Right lobe of liver (tissue), 6 donors: ENCODE results near the gene PRDM15. TPM values are rescaled to one million over a fixed set of nuclear protein-coding genes. Genes with fewer than 3 reads are reported as not detected.

Experiments
- ATAC-seq, 4 donors: fragments of 200-7000 bp; cut with Tn5 transposase; one replicate each; pipeline ENCODE4 v1.9.1; 2020; ENCODE audit warnings: mild to moderate bottlenecking in 4 of 4, moderate library complexity in 4 of 4
- DNase-seq, 3 donors: peaks; one replicate each; pipeline ENCODE4 v3.0.0-alpha.2; 2020
- H3K27ac ChIP-seq, 3 donors: fragments of 200-600 bp; one replicate each; pipeline ENCODE4 v1.8.0; 2022
- H3K27me3 ChIP-seq, 2 donors: fragments of 200-600 bp; one replicate each; pipeline ENCODE4 v1.8.0; 2022
- H3K36me3 ChIP-seq, 4 donors: fragments of 200-600 bp; sonication (generic) in 1 of 4; one replicate each; pipeline versions ENCODE4 v1.5.1 to v1.8.0; 2017 to 2022; ENCODE audit warnings: control low read depth in 1 of 4
- H3K4me1 ChIP-seq, 4 donors: fragments of 200-600 bp; sonication (generic) in 1 of 4; one replicate each; pipeline versions ENCODE4 v1.5.1 to v1.8.0; 2017 to 2022; ENCODE audit warnings: control low read depth in 1 of 4
- H3K4me3 ChIP-seq, 3 donors: fragments of 200-600 bp; one replicate each; pipeline ENCODE4 v1.8.0; 2022
- H3K9me3 ChIP-seq, 4 donors: fragments of 200-600 bp; sonication (generic) in 1 of 4; one replicate each; pipeline versions ENCODE4 v1.5.1 to v1.8.0; 2017 to 2022; ENCODE audit warnings: control low read depth in 1 of 4
- POLR2A ChIP-seq: fragments of 450-650 bp; IDR thresholded peaks from one replicate; pipeline ENCODE4 v1.6.1; 2017; ENCODE audit warnings: antibody characterized with exemption, mild to moderate bottlenecking
- WGBS: methylation state at CpG from one replicate; pipeline ENCODE4 v1.1.6; 2018; ENCODE audit warnings: low coverage, low lambda C conversion rate; ENCODE audit not compliant: insufficient coverage; ENCODE audit errors: missing lambda C conversion rate; 5-methylcytosine and 5-hydroxymethylcytosine counted together
- intact Hi-C, 2 donors: fragments of 100-400 bp; cut with DNase I; formaldehyde crosslinking; loops; one replicate each; pipeline versions ENCODE4 v1.11.2 to v1.14.1; 2022
- total RNA-seq, 6 experiments: library from RNA; depleted of rRNA in 2 of 6; stranded (reverse); fragments of >200 nt in 2 of 6; fragmentation: NEBNext Ultra II Directional in 3 of 6; extraction: Animal tissue kit (Norgen Biotek cat#: 25700) in 3 of 6; gene quantifications; one replicate each; pipeline versions ENCODE4 v1.1.0 to v1.2.4, GENCODE V29; 2016 to 2023
- TF ChIP-seq, protein P1 (sequence below), 4 donors: fragments of 200-600 bp in 3 of 4; fragments of 450-650 bp in 1 of 4; IDR thresholded peaks; one replicate each; pipeline versions ENCODE4 v1.5.1 to v1.8.0; 2016 to 2022; ENCODE audit warnings: antibody characterized with exemption in 4 of 4, mild to moderate bottlenecking in 2 of 4
- donor health status: DM: no; HTN: yes; CAD: no.
- donor health status: DM: no; HTN: no; CAD: no.
- donor health status: DM: no; HTN: no; CAD: no.
- donor health status: DM: no; HTN: yes; CAD: no.
- donor health status: DM: no; HTN: yes; CAD: no.

The PRDM15 gene
- total RNA-seq, 6 experiments from 2014 or later = 1.9 to 4.0 (median 2.7) TPM

DNA sequence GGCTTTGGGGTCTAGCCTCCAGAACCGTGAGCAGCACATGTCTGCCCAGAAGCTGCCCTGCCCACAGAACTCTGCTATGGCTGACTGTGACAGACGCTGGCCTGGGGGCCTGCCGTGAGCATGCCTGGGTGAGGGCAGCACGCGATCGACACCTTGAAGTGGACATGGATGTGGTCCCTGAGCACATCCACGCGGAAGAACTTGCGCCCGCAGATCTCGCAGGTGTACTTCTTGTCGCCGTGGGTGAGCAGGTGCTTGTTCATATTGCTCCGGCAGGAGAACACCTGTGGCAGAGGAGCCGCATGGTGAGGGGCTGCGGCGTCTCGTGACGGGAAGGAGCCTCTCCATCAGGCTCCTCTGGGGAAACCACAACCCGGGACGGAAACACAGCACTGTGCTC is 56.0 kb downstream of the PRDM15 start:
- Histone ChIP-seq H3K4me1 (no peaks in the 10 kb centered on the region), H3K27me3 (no peaks in the 10 kb centered on the region), H3K9me3 (no peaks in the 10 kb centered on the region), H3K27ac (no peak overlapping the region), H3K4me3 (no peak overlapping the region), H3K36me3 (peaks cover 0 to 3% (median 0%) of the 10 kb centered on the region in 4 donors)
- no peak for ATAC-seq
- 99% methylated on average over 8 of the region's 21 CpGs for WGBS
- no peak for TF ChIP-seq POLR2A
- TF ChIP-seq, protein P1, sequence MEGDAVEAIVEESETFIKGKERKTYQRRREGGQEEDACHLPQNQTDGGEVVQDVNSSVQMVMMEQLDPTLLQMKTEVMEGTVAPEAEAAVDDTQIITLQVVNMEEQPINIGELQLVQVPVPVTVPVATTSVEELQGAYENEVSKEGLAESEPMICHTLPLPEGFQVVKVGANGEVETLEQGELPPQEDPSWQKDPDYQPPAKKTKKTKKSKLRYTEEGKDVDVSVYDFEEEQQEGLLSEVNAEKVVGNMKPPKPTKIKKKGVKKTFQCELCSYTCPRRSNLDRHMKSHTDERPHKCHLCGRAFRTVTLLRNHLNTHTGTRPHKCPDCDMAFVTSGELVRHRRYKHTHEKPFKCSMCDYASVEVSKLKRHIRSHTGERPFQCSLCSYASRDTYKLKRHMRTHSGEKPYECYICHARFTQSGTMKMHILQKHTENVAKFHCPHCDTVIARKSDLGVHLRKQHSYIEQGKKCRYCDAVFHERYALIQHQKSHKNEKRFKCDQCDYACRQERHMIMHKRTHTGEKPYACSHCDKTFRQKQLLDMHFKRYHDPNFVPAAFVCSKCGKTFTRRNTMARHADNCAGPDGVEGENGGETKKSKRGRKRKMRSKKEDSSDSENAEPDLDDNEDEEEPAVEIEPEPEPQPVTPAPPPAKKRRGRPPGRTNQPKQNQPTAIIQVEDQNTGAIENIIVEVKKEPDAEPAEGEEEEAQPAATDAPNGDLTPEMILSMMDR (IDR thresholded peaks at IDR 0.05) = no peak
- peak in 1 of 3 donors; percentile 28 for DNase-seq
- intact Hi-C loops = loop anchor here in 1 of 2 donors (5.0 kb wide), 1 partner anchor 289 kb away; no protein-coding TSS in a partner anchor

DNA sequence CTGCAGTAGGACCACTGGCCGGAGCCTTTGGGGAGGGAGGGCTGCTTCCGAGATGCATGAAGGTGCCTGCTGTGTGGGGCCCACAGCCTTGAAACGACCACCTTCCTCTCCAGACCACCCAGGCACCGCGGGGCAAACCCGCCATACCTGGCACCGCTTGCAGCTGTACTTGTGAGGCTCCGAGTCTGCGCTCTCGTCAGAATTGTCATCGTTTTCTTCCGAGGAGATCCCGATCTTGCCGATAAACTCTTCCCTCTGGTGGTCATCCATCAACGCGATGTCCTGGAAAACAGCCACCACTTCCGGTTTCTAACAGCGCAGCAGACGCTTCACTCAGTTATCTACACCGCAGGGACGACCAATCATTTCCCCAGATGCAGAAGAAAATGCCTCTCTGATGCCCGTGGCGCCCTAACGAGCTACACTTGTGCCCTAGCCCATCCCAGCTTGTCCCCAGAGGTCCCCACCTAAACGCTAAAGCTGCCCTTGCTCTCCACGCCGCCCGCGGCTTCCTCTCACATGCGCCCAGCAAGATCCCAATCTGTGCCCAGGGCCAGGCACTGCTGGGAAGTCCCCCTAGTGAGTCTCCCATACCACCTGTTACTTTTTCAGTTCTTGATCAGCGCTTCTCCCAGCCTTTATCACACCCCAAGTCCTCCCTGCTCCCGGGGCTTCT is 57.2 kb downstream of the PRDM15 start:
- no peak for ATAC-seq
- intact Hi-C loops = loop anchor here in 1 of 2 donors (5.0 kb wide), 1 partner anchor 290 kb away; no protein-coding TSS in a partner anchor
- Histone ChIP-seq H3K9me3 (no peaks in the 10 kb centered on the region), H3K36me3 (no peaks in the 10 kb centered on the region), H3K4me1 (no peaks in the 10 kb centered on the region), H3K4me3 (no peak overlapping the region), H3K27ac (no peak overlapping the region), H3K27me3 (no peaks in the 10 kb centered on the region)
- WGBS = 91% methylated on average over 18 of the region's 32 CpGs
- DNase-seq = peak in 1 of 3 donors; percentile 33
- TF ChIP-seq POLR2A = no peak
- TF ChIP-seq, protein P1 (IDR thresholded peaks at IDR 0.05) = no peak

- peak in 1 of 3 donors; percentile 36 for DNase-seq
- 63% methylated on average over 3 of the region's 21 CpGs for WGBS
Observed at GRCh38 chr21:41821081-41821755, 57.9 kb downstream of the PRDM15 start.

GRCh38 chr21:41820384-41821080 is 58.6 kb downstream of the PRDM15 start:
- H3K27ac ChIP-seq = no peak overlapping the region
- H3K9me3 ChIP-seq = no peaks in the 10 kb centered on the region
- peak in 1 of 3 donors; percentile 28 for DNase-seq
- H3K4me1 ChIP-seq = no peaks in the 10 kb centered on the region
- no peaks in the 10 kb centered on the region for H3K27me3 ChIP-seq
- no peak for TF ChIP-seq POLR2A
- TF ChIP-seq, protein P1 (IDR thresholded peaks at IDR 0.05) = no peak
- intact Hi-C loops = loop anchor here in 1 of 2 donors (5.0 kb wide), 1 partner anchor 292 kb away; no protein-coding TSS in a partner anchor
- H3K4me3 ChIP-seq = no peak overlapping the region
- H3K36me3 ChIP-seq = no peaks in the 10 kb centered on the region
- WGBS = 94% methylated on average over 12 of the region's 19 CpGs
- no peak for ATAC-seq

More at GRCh38 chr21:41821081-41821755, 57.9 kb downstream of the PRDM15 start:
- Histone ChIP-seq H3K4me3 (no peak overlapping the region), H3K27ac (no peak overlapping the region), H3K36me3 (no peaks in the 10 kb centered on the region), H3K9me3 (no peaks in the 10 kb centered on the region), H3K27me3 (no peaks in the 10 kb centered on the region), H3K4me1 (no peaks in the 10 kb centered on the region)
- no peak for ATAC-seq
- TF ChIP-seq, protein P1 (IDR thresholded peaks at IDR 0.05) = no peak
- TF ChIP-seq POLR2A = no peak
- intact Hi-C loops = loop anchor here in 1 of 2 donors (5.0 kb wide), 1 partner anchor 291 kb away; no protein-coding TSS in a partner anchor
